NB4 (cell line): ENCODE data around the gene DGKG.

Experiments
- DNase-seq: peaks from one replicate; pipeline ENCODE4 v3.0.0; 2010; ENCODE audit warnings: low read depth
- H3K4me3 ChIP-seq: one replicate; pipeline ENCODE4 v1.5.1; 2011; ENCODE audit warnings: mild to moderate bottlenecking, low read depth, low read length, moderate library complexity
- MYC ChIP-seq: IDR thresholded peaks from 2 replicates; pipeline ENCODE4 v1.6.1; 2011; ENCODE audit warnings: low read depth, low read length
- POLR2A ChIP-seq: IDR thresholded peaks from 2 replicates; pipeline ENCODE4 v1.6.1; 2011; ENCODE audit warnings: mild to moderate bottlenecking; ENCODE audit not compliant: insufficient read length; ENCODE audit errors: extremely low read depth
- TF ChIP-seq, protein P1 (sequence below): IDR thresholded peaks from one replicate; pipeline ENCODE4 v1.5.1; 2012; ENCODE audit warnings: low read depth, low read length
- TF ChIP-seq, protein P2 (sequence below): IDR thresholded peaks from 2 replicates; pipeline ENCODE4 v1.6.1; 2011; ENCODE audit warnings: low read depth, low read length

DGKG gene

DNA sequence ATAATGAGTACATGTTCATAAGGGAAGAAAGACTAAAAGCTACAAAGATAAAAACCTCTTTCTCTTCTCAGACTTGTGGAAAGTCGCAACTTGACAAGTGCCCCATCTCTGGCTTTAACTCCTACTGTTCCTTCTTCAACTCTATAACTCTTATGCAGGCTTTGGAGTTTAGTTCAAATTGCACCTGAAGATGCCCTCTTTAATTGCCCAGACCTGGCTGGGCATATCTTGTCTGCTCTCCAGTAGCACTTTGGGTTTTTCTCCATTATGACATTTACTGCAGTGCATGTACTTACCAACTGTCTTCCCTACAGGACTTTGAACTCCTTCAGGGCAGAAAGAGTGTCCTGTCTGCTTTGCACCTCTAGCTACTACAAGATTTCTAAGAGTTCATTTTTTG is 32.4 kb downstream of the DGKG start:
- TF ChIP-seq MYC (no peak), POLR2A (no peak)
- TF ChIP-seq, protein P1, sequence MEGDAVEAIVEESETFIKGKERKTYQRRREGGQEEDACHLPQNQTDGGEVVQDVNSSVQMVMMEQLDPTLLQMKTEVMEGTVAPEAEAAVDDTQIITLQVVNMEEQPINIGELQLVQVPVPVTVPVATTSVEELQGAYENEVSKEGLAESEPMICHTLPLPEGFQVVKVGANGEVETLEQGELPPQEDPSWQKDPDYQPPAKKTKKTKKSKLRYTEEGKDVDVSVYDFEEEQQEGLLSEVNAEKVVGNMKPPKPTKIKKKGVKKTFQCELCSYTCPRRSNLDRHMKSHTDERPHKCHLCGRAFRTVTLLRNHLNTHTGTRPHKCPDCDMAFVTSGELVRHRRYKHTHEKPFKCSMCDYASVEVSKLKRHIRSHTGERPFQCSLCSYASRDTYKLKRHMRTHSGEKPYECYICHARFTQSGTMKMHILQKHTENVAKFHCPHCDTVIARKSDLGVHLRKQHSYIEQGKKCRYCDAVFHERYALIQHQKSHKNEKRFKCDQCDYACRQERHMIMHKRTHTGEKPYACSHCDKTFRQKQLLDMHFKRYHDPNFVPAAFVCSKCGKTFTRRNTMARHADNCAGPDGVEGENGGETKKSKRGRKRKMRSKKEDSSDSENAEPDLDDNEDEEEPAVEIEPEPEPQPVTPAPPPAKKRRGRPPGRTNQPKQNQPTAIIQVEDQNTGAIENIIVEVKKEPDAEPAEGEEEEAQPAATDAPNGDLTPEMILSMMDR, result no peak
- TF ChIP-seq, protein P2, sequence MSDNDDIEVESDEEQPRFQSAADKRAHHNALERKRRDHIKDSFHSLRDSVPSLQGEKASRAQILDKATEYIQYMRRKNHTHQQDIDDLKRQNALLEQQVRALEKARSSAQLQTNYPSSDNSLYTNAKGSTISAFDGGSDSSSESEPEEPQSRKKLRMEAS, result no peak
- DNase-seq, result no peak
- H3K4me3 ChIP-seq, result no peak overlapping the region

DNA sequence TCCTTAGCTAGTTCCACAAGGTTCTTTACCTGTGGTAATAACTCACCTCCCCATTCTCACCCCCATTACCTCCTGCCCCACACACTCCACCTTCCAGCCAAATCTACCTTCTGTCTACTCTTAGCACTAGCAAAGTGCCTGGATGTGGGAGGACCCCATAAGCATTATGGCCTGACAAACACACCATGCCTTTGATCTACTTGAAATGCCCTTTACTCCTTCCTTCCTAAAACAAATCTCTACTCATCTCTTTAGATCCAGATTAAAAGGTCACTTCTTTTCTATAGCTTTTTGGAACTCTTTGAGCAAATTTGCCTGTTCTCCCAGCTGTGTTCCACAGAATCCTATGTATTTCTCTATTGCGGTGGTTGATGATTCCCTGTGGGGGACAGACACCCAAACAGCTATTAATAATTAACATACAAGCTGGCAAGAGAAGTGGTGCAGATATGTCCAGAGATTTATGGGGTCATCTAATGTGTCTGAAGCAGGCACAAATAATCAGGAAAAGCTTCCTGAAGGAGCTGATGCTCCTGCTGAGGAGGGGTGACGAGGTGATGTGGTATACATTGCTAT is 34.0 kb downstream of the DGKG start:
- DNase-seq, result no peak
- no peak overlapping the region for H3K4me3 ChIP-seq
- TF ChIP-seq POLR2A, result no peak
- TF ChIP-seq, protein P2, result no peak

DNA sequence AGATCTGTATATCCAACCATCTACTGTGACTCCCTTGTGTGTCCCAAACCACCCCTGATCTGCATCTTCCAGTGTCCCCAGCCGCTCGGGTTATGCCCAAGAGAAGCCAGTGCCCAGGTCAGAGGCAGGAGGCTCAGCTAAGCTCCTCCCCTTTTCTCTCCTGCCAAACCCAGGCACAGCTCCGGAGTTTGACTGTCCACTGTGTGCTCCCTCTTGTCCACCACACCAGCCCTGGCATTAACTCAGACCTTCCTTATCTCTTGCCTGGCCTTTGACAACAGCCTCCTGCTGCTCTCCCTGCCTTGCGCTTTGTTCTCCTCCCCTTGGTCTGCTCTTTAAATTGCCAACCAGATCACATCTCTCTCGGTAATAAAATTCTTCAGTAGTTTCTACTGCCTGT is 39.3 kb downstream of the DGKG start:
- no peak for DNase-seq
- H3K4me3 ChIP-seq, result no peak overlapping the region
- no peak for TF ChIP-seq MYC

DNA sequence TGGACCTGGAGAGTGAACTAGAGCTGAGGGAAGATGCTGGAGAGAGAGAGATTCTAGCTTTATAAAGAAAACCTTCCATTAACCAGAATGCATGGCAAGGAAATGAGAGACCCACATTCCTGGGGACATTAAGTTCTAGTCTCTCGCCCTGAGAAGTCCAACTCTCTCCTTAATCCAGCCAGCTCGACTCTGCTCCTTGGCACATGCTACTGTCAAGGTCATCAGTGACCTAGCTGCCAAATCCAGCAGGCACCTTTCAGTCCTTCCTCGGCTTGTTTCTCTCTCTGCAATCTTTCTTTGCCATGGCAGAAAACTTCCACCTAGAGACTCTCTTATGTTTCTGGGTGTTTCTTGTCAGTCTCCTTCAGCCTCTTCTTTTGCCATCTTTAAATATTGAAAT is 40.3 kb downstream of the DGKG start:
- TF ChIP-seq, protein P1, result no peak
- TF ChIP-seq MYC, result no peak
- TF ChIP-seq, protein P2, result no peak
- TF ChIP-seq POLR2A, result no peak
- no peak overlapping the region for H3K4me3 ChIP-seq
- no peak for DNase-seq

DNA sequence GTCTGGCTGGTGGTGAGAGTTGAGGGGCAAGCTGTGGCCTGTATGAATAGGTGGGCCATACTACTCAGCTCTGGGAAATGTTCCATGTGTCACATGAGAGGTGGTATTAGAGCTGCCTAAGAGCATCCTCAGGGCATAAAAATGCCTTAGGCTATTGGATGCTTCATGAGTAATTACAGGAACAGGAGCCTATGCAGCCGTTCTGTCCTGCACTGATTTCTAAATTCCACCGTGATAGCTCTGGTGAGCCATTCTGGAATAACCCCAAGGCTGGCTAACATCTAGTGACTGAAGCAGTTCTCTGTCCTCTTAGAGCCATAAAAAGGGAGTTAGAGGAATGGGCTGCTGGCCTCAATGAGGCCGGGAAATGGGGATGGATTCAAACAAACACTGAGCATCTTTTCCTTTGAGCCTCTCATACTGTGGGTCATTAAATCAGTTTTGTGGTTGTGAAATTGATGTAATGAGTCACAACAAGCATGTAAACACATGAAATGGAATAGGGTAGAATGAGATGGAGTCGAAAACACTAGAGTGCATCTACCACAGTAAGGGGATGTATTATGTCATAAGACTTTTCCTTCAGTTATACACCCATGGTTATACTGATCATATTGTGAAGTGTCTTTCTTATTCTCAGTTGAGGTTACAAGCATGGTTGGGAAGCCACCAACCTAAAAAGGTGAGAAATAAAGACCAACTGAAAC is 41.0 kb downstream of the DGKG start:
- TF ChIP-seq MYC, result no peak
- TF ChIP-seq, protein P1, result no peak
- TF ChIP-seq, protein P2, result no peak
- TF ChIP-seq POLR2A, result no peak
- no peak for DNase-seq
- no peak overlapping the region for H3K4me3 ChIP-seq

DNA sequence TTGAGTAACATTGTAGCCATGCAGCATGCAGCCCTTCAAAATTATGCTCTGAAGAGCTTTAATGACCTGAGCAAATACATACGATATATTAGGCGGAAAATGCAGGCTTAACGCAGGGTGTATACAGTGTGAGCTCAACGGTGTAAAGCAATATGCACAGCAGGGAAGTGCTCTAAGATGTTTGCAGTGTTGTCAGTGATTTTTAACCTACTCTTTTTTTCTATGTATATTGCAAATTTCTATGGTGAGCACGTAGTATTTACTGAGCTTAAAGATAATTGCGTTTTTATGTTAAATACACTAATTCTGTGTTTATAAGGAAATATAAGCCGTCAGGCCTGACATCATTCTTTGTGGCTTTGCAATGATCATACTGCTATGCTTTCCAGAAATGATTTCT is 42.1 kb downstream of the DGKG start:
- TF ChIP-seq, protein P2, result no peak
- TF ChIP-seq MYC (no peak), POLR2A (no peak)
- TF ChIP-seq, protein P1, result no peak
- DNase-seq, result no peak
- no peak overlapping the region for H3K4me3 ChIP-seq
